ENCODE measurements around the gene CCZ1. TPM values are rescaled to one million over a fixed set of nuclear protein-coding genes. Genes with fewer than 3 reads are reported as not detected.

CCZ1 gene
- 64.5 and 79.2 TPM in 2 replicates for total RNA-seq (2014; rRNA removed; shearing (Covaris generic))

DNA sequence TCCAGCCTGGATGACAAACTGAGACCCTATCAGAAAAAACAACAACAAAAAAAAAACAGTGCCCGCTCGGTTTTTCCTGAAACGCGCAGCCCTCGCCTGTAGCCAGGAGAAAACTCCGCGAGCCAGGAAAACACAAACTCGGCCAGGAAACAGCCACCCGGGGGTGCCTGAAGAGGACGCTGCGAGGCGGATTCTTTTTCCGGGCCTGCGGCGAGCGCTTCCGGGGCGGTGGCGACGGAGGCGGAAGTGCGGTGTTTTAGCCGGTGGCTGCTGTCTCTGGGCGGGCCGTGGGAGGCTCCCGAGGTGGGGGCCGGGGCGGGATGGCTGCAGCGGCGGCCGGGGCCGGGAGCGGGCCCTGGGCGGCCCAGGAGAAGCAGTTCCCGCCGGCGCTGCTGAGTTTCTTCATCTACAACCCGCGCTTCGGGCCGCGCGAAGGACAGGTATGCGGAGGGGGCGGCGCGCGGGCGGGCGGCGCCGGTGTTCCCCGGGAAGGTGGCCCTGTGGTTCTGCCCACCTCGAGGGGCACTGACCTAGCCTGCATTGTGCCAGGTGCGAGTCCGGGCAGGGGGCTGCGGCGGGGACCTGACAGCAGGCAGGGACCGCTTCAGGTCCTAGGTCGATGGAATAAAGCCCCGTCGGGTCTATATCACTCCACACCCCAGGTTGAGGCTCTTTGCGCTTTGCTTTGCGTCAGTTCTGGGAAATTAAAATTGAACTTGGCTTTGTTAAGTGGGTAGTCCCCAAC, at the start of gene CCZ1:
TSS of gene CCZ1 (plus strand) at position 254 of the 745 bp plus-strand sequence. CDS start at position 321, 67 bp downstream.

GRCh38 chr7:5970347-5970911, 71.9 kb downstream of the CCZ1 start, which contains the start of gene RSPH10B:
Gene RSPH10B, minus strand, starts transcription at chr7:5970689. Its CDS starts 3,573 bp downstream, at chr7:5967116.

Small RNA genes within 50 kb of the gene (small RNA-seq; reads per million reads assigned to genes)
- gene RN7SL556P = not detected

Other genes starting within 250 kb of the CCZ1 start
- 26.2 and 27.3 TPM in 2 replicates for gene RNF216, start 117.1 kb upstream of the CCZ1 start, total RNA-seq (2014; rRNA removed; shearing (Covaris generic))
- gene OCM, start 17.9 kb upstream of the CCZ1 start, total RNA-seq (2014; rRNA removed; shearing (Covaris generic)) = not detected in 2 replicates
- 0.11 TPM in 1 of 2 replicates, not detected in the other for gene RSPH10B, start 72.0 kb downstream of the CCZ1 start, total RNA-seq (2014; rRNA removed; shearing (Covaris generic))
- gene PMS2, start 110.3 kb downstream of the CCZ1 start, total RNA-seq (2014; rRNA removed; shearing (Covaris generic)) = 19.9 and 20.4 TPM in 2 replicates
- 65.5 and 67.9 TPM in 2 replicates for gene AIMP2, start 110.5 kb downstream of the CCZ1 start, total RNA-seq (2014; rRNA removed; shearing (Covaris generic))
- gene ANKRD61, start 132.6 kb downstream of the CCZ1 start, total RNA-seq (2014; rRNA removed; shearing (Covaris generic)) = 0.19 TPM in 1 of 2 replicates, not detected in the other
- gene EIF2AK1, start 160.4 kb downstream of the CCZ1 start, total RNA-seq (2014; rRNA removed; shearing (Covaris generic)) = 112 and 141 TPM in 2 replicates
- gene USP42, start 206.2 kb downstream of the CCZ1 start, total RNA-seq (2014; rRNA removed; shearing (Covaris generic)) = 6.4 and 6.6 TPM in 2 replicates

Data from A375 (cell line).